NCI-H1930 (cell line): ENCODE data around the gene CORO2B.

ENCODE experiments used
- DNase-seq, 2 experiments: peaks; one replicate each; lab custom pipeline; 2025; lab: John Stamatoyannopoulos, UW

The CORO2B gene

DNA sequence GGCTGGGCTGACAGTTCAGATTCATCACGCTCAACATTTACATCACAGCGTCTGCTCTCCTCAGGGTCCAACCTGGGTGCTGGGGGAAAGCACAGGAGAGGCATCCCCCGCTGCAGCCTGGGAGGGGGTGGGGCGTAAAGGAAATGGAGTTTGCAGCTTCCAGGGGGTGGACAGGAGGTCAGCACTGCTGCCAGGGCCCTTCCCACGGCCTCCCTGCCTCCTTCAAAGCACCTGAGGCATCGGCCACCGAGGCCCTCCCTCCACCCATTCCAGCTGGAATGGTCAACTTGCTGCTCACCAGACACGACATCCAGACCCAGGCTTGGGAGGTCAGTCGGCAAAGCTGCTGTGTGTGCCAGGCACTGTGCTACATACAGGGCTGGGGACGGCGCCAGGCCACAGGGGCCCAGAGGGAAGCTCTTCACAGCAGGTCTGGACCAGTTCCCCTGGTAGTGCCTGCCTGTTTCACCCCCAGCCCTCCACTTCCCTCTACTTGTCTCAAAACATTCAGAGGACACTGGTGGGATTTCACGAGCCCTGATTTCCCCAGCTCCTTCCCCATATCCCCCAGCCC, 121.2 kb downstream of the CORO2B start:
- DNase-seq = no peak

DNA sequence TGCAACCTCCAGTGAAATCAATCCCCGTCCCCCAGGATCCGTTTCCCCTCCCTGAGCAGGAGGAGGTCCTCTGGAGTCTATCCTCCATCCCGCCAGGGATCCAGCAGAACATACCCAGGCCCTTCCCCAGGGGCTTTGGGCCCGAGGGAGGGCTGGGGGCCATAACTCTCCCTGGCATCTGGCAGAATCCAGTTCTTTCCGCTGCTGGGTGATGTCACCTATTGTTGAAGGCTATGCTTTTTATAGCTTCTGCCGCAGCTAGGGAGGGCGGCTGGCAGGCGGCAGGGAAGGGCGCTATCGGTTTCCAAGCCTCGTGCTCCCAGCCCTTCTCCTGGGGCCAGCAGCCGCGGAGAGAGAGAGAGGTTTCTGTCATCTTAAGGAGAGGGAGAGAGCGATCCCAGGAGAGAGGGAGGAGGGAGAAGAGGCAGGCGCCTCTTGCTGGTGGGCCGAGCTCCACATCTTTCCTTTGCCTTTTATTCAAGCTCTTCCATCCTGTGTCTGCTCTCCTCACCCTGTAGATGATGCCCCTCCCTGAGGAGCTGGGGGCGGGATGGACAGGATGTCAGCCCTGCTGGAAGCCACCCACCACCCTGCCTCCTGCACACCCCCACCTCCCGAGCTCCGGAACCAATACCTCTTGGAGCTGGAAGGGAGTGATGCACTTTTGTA, 121.8 kb downstream of the CORO2B start:
- DNase-seq = no peak

GRCh38 chr15:68701886-68702285, 123.1 kb downstream of the CORO2B start:
- DNase-seq = no peak

GRCh38 chr15:68704496-68705021, 125.8 kb downstream of the CORO2B start:
- no peak for DNase-seq

DNA sequence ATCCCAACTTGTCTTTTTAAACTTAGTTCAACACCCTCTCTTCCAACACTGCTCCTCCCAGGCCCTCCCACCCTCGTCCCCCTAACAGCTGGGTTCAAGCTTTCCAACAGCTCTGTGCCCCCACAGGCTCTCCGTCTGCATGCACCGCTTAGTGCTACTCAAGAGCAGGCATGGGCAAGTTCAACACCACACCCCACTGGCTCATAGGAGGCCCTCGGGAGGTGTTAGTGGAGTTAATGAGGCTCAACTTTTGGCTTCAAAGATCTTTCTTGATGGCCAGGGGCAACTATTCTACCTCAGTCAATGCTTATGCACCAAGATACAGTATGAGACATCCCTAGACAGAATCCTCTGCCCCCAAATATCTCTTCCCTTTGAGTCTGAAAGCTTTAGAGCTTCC, 127.5 kb downstream of the CORO2B start:
- DNase-seq = no peak

GRCh38 chr15:68706931-68707330, 128.1 kb downstream of the CORO2B start:
- DNase-seq = no peak

- no peak for DNase-seq
Measured at GRCh38 chr15:68707386-68707785, 128.6 kb downstream of the CORO2B start.

- no peak for DNase-seq
Measured at GRCh38 chr15:68709876-68710275, 131.1 kb downstream of the CORO2B start.

GRCh38 chr15:68710536-68710935, 131.7 kb downstream of the CORO2B start:
- DNase-seq = no peak

- DNase-seq = no peak
Measured at GRCh38 chr15:68711406-68711805, 132.6 kb downstream of the CORO2B start.

DNA sequence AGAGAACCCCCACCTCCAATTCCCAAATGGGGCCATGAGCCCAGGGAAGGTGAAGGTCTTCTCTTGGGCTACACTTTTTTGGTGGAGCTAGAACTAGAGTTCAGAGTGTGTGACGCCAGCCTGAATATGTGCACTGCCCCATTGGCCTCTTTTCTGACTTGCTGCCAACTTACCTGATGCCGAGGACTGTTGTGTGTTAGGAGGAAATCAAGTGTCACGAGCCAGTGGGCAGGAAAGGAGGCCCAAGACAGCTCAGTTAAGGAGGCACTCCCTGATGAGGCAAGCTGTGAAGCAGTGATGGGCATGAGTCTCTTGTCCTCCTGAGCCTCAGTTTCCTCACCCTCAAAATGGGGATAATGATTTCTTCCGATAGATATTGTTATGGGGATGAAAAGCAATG, 134.1 kb downstream of the CORO2B start:
- no peak for DNase-seq

DNA sequence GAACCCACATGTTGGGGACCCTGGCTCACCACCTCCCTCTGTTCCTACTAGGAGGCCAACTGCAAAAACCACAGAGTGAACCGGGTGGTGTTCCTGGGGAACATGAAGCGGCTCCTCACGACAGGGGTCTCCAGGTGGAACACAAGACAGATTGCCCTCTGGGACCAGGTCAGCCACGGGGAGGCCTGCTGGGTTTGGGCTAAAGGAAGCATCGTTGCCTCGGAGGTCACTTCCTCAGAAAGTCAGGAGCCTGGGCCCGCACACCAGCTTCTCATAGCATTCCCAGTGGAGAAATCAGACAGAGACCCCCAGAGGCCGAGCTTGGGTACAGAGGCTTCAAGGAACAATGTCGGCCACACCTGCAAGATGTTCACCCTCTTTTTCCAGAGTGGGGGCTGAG, 135.1 kb downstream of the CORO2B start:
- no peak for DNase-seq

DNA sequence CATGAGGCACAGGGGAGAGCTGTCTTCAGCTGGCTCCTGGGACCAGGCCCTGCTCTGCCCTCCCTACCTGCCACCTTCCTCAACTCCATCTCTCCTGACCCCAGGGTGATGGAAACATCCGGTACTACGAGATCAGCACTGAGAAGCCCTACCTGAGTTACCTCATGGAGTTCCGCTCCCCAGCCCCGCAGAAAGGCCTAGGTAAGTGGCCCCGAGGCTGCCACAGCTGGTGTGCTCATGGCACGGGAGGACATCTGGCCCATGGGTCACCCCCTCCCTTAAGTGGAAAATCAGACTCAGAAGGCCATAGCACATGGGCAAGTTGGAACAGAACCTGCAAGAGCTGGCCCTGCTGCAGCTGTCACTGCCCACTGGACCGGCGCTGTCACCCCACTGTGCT, 136.3 kb downstream of the CORO2B start:
- no peak for DNase-seq

- no peak for DNase-seq
Measured at GRCh38 chr15:68717951-68718350, 139.2 kb downstream of the CORO2B start.

DNA sequence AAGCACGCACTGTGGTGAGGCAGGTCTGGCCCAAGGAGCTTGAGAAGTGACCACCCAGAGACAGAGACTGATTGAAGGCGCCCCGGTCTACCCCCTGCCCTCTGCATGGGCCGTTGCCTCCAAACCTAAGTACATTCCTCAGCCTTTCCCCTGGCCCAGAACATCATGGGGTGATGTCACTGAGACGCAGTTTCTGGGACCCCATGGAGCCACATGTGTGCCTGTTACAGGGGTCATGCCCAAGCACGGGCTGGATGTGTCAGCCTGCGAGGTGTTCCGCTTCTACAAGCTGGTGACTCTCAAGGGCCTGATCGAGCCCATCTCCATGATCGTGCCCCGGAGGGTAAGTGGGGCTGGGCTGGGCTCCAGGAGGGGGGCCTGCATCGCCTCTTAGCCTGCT, 139.7 kb downstream of the CORO2B start:
- no peak for DNase-seq

GRCh38 chr15:68719051-68719450, 140.3 kb downstream of the CORO2B start:
- DNase-seq = no peak

DNA sequence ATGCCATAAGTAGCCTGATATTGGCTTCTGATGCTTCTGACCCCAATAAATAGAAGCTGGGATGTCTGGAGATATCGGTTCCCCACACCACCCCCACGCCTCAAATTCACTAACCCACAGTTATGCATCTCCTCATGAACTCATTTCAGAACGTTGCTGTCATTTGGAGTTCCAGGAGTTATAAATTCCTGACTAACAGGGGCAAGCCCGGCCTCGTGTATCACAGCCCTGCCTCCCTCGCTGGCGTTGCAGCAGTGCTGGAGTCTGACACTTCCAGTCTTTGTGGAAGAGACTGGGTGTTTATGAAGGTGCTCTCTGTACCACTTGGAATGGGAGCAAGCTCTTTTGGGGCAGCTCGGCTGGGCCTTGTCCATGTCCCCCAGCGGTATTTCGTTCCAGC, 140.9 kb downstream of the CORO2B start:
- no peak for DNase-seq

- no peak for DNase-seq
Measured at GRCh38 chr15:68721886-68722285, 143.1 kb downstream of the CORO2B start.

DNA sequence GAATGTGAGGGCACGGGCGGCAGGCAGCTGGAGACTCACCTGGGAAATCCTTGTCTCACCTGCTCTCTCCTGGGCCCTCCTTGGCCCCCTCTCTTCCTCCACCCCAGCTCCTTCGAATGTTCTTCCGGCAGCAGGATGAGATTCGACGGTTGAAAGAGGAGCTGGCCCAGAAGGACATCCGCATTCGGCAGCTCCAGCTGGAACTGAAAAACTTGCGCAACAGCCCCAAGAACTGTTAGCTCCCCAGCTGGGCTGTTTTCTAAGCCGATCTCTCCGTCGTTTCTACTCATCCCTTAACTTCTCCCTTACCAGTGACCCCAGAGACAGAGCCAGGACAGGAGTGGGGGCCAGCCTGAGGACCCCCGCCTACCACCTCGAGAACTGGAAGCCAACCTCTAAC, 146.9 kb downstream of the CORO2B start:
- DNase-seq = no peak

- DNase-seq = no peak
Measured at GRCh38 chr15:68726246-68726645, 147.5 kb downstream of the CORO2B start.

GRCh38 chr15:68729789-68730411, 151.1 kb downstream of the CORO2B start:
- no peak for DNase-seq

GRCh38 chr15:68730471-68730919, 151.7 kb downstream of the CORO2B start:
- DNase-seq = no peak
